GM12864 (cell line): ENCODE data around the gene DLGAP4.

Experiments
- DNase-seq: peaks from one replicate; pipeline ENCODE4 v3.0.0-alpha.2; 2011; ENCODE audit warnings: low read depth
- H3K4me3 ChIP-seq: 2 replicates; pipeline ENCODE4 v1.5.1; 2011; ENCODE audit warnings: mild to moderate bottlenecking, low read depth, low read length, control low read depth
- TF ChIP-seq, protein P1 (sequence below): IDR thresholded peaks from 2 replicates; pipeline ENCODE4 v1.5.1; 2011; ENCODE audit warnings: low read depth, mild to moderate bottlenecking, moderate library complexity, low read length, control low read depth, inconsistent platforms; ENCODE audit errors: missing control alignments

Gene DLGAP4

DNA sequence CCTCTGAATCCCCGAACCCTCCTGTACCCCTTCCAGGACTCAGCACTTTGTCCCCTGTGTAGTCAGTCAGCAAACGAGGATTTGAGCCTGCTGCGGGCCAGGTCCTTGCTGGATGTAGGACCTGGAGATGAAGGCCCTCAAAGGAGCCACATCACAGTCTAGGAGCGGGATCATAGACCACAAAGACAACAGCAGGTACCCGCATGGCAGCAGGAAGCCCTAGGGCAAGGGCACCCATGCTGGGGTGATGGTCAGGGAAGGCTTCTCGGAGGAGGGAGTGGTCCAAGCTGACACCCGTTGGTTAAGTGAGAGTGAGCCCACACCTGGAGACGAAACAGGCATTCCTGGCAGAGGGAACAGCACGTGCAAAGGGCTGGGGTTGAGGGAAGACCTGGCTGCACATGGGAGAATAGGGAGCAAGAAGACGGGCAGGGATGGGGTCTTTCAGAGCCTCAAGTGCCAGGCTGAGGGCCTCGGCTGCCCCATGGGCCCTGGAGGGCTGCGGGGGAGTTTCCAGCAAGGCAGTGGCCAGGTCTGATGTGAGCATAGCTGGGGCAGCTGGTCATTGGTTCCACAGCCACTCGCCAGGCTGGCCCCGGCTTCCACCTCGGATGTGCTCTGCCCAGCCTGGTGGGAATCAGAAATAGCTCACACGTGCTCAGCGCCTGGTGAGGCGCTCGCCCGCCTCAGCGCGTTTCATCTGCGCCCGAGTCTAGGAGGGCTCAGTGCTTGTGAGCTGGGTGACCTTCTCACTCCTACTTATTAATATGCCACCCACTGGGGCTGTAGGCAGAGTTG is 15.0 kb downstream of the DLGAP4 start:
- DNase-seq, result no peak
- TF ChIP-seq, protein P1, sequence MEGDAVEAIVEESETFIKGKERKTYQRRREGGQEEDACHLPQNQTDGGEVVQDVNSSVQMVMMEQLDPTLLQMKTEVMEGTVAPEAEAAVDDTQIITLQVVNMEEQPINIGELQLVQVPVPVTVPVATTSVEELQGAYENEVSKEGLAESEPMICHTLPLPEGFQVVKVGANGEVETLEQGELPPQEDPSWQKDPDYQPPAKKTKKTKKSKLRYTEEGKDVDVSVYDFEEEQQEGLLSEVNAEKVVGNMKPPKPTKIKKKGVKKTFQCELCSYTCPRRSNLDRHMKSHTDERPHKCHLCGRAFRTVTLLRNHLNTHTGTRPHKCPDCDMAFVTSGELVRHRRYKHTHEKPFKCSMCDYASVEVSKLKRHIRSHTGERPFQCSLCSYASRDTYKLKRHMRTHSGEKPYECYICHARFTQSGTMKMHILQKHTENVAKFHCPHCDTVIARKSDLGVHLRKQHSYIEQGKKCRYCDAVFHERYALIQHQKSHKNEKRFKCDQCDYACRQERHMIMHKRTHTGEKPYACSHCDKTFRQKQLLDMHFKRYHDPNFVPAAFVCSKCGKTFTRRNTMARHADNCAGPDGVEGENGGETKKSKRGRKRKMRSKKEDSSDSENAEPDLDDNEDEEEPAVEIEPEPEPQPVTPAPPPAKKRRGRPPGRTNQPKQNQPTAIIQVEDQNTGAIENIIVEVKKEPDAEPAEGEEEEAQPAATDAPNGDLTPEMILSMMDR, result no peak
- no peak overlapping the region for H3K4me3 ChIP-seq

DNA sequence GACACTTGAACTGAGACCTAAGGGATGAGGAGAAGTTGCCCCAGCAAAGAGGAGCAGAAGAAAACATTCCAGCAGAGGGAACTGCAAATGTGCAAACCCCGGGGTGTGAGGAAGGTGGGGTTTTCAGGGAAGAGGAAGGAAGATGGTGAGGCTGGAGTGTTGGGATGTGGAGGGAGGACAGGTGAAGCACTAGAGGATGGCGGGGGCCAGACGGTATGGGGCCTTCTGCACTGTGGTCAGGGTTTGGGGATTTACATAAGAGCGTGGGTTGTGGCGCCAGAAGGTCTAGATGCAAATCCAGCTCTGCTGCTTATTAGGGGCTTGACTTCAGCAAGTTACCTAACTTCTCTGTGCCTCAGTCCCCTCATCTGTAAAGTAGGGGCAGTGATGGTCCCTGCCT is 16.0 kb downstream of the DLGAP4 start:
- TF ChIP-seq, protein P1, result no peak

DNA sequence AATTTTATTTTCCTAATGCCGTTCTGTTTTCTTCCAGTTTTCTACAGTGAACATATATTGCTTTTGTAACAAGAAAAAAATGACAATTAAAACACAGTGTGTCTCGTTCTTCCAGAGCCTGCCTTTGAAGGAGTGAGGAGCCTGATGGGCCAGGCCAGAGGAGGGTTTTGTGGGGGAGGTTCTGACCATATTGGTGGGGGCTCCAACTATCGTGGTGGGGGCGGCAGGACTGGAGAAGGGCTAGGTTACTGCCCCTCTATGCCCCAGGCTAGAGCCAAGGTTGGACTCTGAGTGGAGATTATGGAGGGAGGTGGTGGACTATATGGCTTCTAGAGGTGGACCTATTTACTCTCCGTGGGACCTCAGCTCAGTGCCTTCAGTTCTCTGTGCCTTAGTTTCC is 24.0 kb downstream of the DLGAP4 start:
- DNase-seq, result no peak
- TF ChIP-seq, protein P1, result no peak

More for the DNA sequence above, 16.0 kb downstream of the DLGAP4 start:
- DNase-seq, result no peak
- no peak overlapping the region for H3K4me3 ChIP-seq

DNA sequence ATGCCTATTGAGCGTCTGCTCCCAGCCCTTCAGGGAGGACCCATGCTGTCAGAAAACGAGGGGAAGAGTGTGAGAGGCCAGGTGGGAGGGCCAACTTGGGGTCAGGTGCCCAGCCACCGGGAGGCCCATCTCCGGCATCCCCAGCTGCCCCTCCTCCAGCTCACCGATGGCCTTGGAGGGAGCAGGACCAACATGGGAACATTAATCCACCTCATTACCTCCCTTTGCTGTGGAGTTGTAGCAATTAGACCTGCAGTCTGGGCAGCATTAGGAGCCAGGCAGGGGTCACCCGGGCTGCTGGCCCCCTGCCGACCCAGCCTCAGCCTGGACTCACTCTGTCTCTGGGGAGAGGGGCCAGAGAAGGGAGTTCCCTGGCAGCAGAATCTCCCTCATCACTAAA is 25.1 kb downstream of the DLGAP4 start:
- TF ChIP-seq, protein P1, result no peak
- no peak for DNase-seq
- H3K4me3 ChIP-seq, result no peak overlapping the region

More for the DNA sequence above, 24.0 kb downstream of the DLGAP4 start:
- no peak overlapping the region for H3K4me3 ChIP-seq

DNA sequence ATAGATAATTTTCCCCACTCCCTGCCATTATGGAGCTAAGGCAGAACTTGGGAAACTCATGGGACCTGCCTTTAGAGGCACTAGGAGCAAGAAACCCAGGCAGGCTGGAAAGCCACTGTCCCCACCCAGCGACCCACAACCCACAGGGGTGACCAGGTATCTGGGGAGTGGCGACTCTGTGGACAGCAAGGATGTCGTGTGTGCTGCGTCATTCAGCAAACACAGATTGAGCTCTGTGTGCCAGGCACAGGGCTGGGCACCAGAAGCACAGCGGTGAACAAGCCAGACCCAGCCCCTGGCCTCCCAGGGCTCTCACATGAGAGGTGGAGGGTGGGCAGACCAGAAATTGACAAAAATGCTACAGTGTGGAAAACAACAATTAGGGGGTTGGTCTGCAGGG is 27.7 kb downstream of the DLGAP4 start:
- DNase-seq, result no peak
- H3K4me3 ChIP-seq, result no peak overlapping the region

DNA sequence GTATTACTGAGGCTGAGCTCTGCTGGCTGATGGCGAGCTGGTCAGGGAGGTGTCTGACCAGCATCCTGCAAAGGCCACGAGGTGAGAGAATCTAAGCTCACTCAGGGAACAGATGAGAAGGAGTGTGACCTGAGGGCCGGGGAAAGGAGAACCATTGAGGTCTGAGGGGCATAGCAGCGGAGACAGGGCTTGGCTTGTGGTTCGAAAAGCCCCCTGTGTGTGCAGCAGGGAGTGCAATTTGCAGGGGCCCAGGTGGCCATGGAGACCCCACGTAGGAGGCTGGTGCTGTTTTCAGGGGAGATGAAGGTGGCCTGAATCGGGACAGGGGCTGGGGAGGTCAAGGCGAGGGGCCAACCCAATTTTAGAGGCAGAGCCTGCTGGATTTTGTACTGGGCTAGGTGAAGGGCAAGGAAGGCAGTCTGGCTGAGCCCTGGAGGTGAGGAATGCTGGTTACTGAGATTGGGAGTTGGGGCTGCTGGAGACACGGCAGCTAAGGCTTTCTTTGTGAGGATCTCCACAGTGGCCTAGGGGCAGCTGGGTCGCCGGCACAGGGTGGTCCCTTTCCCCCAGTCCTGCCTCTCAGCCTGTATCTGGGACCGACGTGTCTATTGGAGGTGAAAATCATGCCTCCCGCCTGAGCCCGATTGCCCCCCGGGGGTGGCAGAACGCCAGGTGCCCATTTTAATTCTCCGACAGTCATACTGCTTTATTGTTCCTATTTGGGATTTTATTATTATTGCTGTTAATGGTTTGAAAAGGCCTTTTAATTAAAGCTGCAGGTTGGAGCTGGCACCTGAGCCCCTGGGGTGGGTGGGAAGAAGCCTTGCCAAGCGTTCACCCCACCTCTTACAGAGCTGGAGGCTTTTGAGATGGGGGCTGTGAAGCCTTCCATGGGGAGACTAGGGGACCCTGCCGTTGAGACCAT is 28.4 kb downstream of the DLGAP4 start:
- H3K4me3 ChIP-seq, result no peak overlapping the region
- TF ChIP-seq, protein P1, result no peak
- no peak for DNase-seq

More for the DNA sequence above, 27.7 kb downstream of the DLGAP4 start:
- TF ChIP-seq, protein P1, result no peak
